ENCODE results near the gene GLIS1. TPM values are rescaled to one million over a fixed set of nuclear protein-coding genes. Genes with fewer than 3 reads are reported as not detected.

GLIS1 gene
- total and polyA plus RNA-seq, 2 donors = 0.05 to 0.59 TPM

- Histone ChIP-seq H3K36me3 (ENCODE audit: control insufficient read depth in 2 of 2, insufficient read depth in 2 of 2, low read length in 1 of 2) (no peaks in the 10 kb centered on the region), H3K27me3 (ENCODE audit: control insufficient read depth in 2 of 2, insufficient read depth in 1 of 2, low read length in 1 of 2) (no peaks in the 10 kb centered on the region), H3K27ac (ENCODE audit: low read depth in 1 of 2, low read length in 1 of 2) (no peak overlapping the region), H3K4me3 (ENCODE audit: low read length in 2 of 2) (no peak overlapping the region), H3K9me3 (ENCODE audit: control insufficient read depth in 2 of 2, insufficient read depth in 1 of 2, low read length in 1 of 2) (peaks cover 0 to 9% of the 10 kb centered on the region in 2 donors), H3K4me1 (ENCODE audit: control insufficient read depth in 2 of 2, insufficient read depth in 2 of 2, low read length in 2 of 2) (peaks cover 13 to 19% of the 10 kb centered on the region in 2 donors)
- WGBS = 97% methylated on average over 11 of the region's 11 CpGs
- no peak for DNase-seq (ENCODE audit: low read depth in 6 of 9, low spot score in 9 of 9)
These were observed 184.2 kb downstream of the GLIS1 start for GRCh38 chr1:53554592-53555305.

GRCh38 chr1:53553734-53554509, 185.0 kb downstream of the GLIS1 start:
- Histone ChIP-seq H3K27me3 (ENCODE audit: control insufficient read depth in 2 of 2, insufficient read depth in 1 of 2, low read length in 1 of 2) (no peaks in the 10 kb centered on the region), H3K27ac (ENCODE audit: low read depth in 1 of 2, low read length in 1 of 2) (no peak overlapping the region), H3K4me3 (ENCODE audit: low read length in 2 of 2) (no peak overlapping the region), H3K36me3 (ENCODE audit: control insufficient read depth in 2 of 2, insufficient read depth in 2 of 2, low read length in 1 of 2) (no peaks in the 10 kb centered on the region), H3K4me1 (ENCODE audit: control insufficient read depth in 2 of 2, insufficient read depth in 2 of 2, low read length in 2 of 2) (peaks cover 9 to 11% of the 10 kb centered on the region in 2 donors), H3K9me3 (ENCODE audit: control insufficient read depth in 2 of 2, insufficient read depth in 1 of 2, low read length in 1 of 2) (peaks cover 0 to 9% of the 10 kb centered on the region in 2 donors)
- no peak for DNase-seq (ENCODE audit: low read depth in 6 of 9, low spot score in 9 of 9)
- 92% methylated on average over 8 of the region's 8 CpGs for WGBS

GRCh38 chr1:53552981-53553733, 185.8 kb downstream of the GLIS1 start:
- Histone ChIP-seq H3K27ac (ENCODE audit: low read depth in 1 of 2, low read length in 1 of 2) (no peak overlapping the region), H3K4me1 (ENCODE audit: control insufficient read depth in 2 of 2, insufficient read depth in 2 of 2, low read length in 2 of 2) (peaks cover 2 to 4% of the 10 kb centered on the region in 2 donors), H3K36me3 (ENCODE audit: control insufficient read depth in 2 of 2, insufficient read depth in 2 of 2, low read length in 1 of 2) (no peaks in the 10 kb centered on the region), H3K27me3 (ENCODE audit: control insufficient read depth in 2 of 2, insufficient read depth in 1 of 2, low read length in 1 of 2) (no peaks in the 10 kb centered on the region), H3K9me3 (ENCODE audit: control insufficient read depth in 2 of 2, insufficient read depth in 1 of 2, low read length in 1 of 2) (peaks cover 0 to 9% of the 10 kb centered on the region in 2 donors), H3K4me3 (ENCODE audit: low read length in 2 of 2) (no peak overlapping the region)
- DNase-seq (ENCODE audit: low read depth in 6 of 9, low spot score in 9 of 9) = no peak
- WGBS = 95% methylated on average over 10 of the region's 10 CpGs

- no peak overlapping the region for H3K4me3 ChIP-seq (ENCODE audit: low read length in 2 of 2)
- H3K36me3 ChIP-seq (ENCODE audit: control insufficient read depth in 2 of 2, insufficient read depth in 2 of 2, low read length in 1 of 2) = no peaks in the 10 kb centered on the region
- no peaks in the 10 kb centered on the region for H3K27me3 ChIP-seq (ENCODE audit: control insufficient read depth in 2 of 2, insufficient read depth in 1 of 2, low read length in 1 of 2)
- H3K27ac ChIP-seq (ENCODE audit: low read depth in 1 of 2, low read length in 1 of 2) = no peak overlapping the region
- no peaks in the 10 kb centered on the region for H3K4me1 ChIP-seq (ENCODE audit: control insufficient read depth in 2 of 2, insufficient read depth in 2 of 2, low read length in 2 of 2)
- peaks cover 0 to 9% of the 10 kb centered on the region in 2 donors for H3K9me3 ChIP-seq (ENCODE audit: control insufficient read depth in 2 of 2, insufficient read depth in 1 of 2, low read length in 1 of 2)
- WGBS = 60% methylated on average over 10 of the region's 10 CpGs
- DNase-seq (ENCODE audit: low read depth in 6 of 9, low spot score in 9 of 9) = no peak
These were observed 186.7 kb downstream of the GLIS1 start for GRCh38 chr1:53552146-53552861.

- Histone ChIP-seq H3K36me3 (ENCODE audit: control insufficient read depth in 2 of 2, insufficient read depth in 2 of 2, low read length in 1 of 2) (no peaks in the 10 kb centered on the region), H3K4me3 (ENCODE audit: low read length in 2 of 2) (no peak overlapping the region), H3K27me3 (ENCODE audit: control insufficient read depth in 2 of 2, insufficient read depth in 1 of 2, low read length in 1 of 2) (no peaks in the 10 kb centered on the region), H3K4me1 (ENCODE audit: control insufficient read depth in 2 of 2, insufficient read depth in 2 of 2, low read length in 2 of 2) (no peaks in the 10 kb centered on the region), H3K9me3 (ENCODE audit: control insufficient read depth in 2 of 2, insufficient read depth in 1 of 2, low read length in 1 of 2) (peaks cover 0 to 9% of the 10 kb centered on the region in 2 donors), H3K27ac (ENCODE audit: low read depth in 1 of 2, low read length in 1 of 2) (no peak overlapping the region)
- WGBS = 97% methylated on average over 8 of the region's 8 CpGs
- DNase-seq (ENCODE audit: low read depth in 6 of 9, low spot score in 9 of 9) = no peak
These were observed 187.5 kb downstream of the GLIS1 start for GRCh38 chr1:53551428-53551995.

DNA sequence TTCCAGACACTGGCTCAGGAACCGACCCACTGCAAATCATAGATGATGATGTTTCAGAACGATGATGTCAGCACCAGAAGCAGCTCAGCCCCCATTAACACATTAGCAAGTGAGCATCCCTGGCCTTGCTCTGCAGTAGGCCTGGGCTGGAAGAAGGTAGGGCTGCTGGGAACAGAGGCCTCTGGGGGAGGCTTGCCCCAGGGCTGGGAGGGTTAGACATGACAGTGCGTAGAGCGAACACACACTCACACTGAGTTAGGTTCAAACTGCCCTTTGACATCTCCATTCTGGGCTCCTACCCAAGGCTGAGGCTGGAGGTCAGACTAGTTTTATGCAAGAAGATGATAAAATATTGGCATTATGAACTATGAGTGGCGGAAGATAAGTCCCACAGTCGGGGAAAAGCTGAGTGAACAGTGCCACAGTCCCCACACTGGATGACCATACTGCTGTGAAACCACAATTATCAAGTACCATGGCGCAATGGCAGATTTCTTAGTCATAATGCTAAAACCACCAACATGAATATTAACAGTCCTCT, 188.7 kb downstream of the GLIS1 start:
- DNase-seq (ENCODE audit: low read depth in 6 of 9, low spot score in 9 of 9) = no peak
- H3K27ac ChIP-seq (ENCODE audit: low read depth in 1 of 2, low read length in 1 of 2) = no peak overlapping the region

GRCh38 chr1:53549781-53550180, 189.2 kb downstream of the GLIS1 start:
- no peak overlapping the region for H3K4me3 ChIP-seq (ENCODE audit: low read length in 2 of 2)
- no peaks in the 10 kb centered on the region for H3K27me3 ChIP-seq (ENCODE audit: control insufficient read depth in 2 of 2, insufficient read depth in 1 of 2, low read length in 1 of 2)
- no peaks in the 10 kb centered on the region for H3K9me3 ChIP-seq (ENCODE audit: control insufficient read depth in 2 of 2, insufficient read depth in 1 of 2, low read length in 1 of 2)
- DNase-seq (ENCODE audit: low read depth in 6 of 9, low spot score in 9 of 9) = no peak
- no peaks in the 10 kb centered on the region for H3K4me1 ChIP-seq (ENCODE audit: control insufficient read depth in 2 of 2, insufficient read depth in 2 of 2, low read length in 2 of 2)
- no peaks in the 10 kb centered on the region for H3K36me3 ChIP-seq (ENCODE audit: control insufficient read depth in 2 of 2, insufficient read depth in 2 of 2, low read length in 1 of 2)
- 96% methylated on average over 3 of the region's 3 CpGs for WGBS
- no peak overlapping the region for H3K27ac ChIP-seq (ENCODE audit: low read depth in 1 of 2, low read length in 1 of 2)

More for the DNA sequence above, 188.7 kb downstream of the GLIS1 start:
- Histone ChIP-seq H3K4me3 (ENCODE audit: low read length in 2 of 2) (no peak overlapping the region), H3K9me3 (ENCODE audit: control insufficient read depth in 2 of 2, insufficient read depth in 1 of 2, low read length in 1 of 2) (no peaks in the 10 kb centered on the region), H3K4me1 (ENCODE audit: control insufficient read depth in 2 of 2, insufficient read depth in 2 of 2, low read length in 2 of 2) (no peaks in the 10 kb centered on the region), H3K27me3 (ENCODE audit: control insufficient read depth in 2 of 2, insufficient read depth in 1 of 2, low read length in 1 of 2) (no peaks in the 10 kb centered on the region), H3K36me3 (ENCODE audit: control insufficient read depth in 2 of 2, insufficient read depth in 2 of 2, low read length in 1 of 2) (no peaks in the 10 kb centered on the region)
- 90% methylated on average over 7 of the region's 7 CpGs for WGBS

GRCh38 chr1:53549287-53549686, 189.7 kb downstream of the GLIS1 start:
- Histone ChIP-seq H3K9me3 (ENCODE audit: control insufficient read depth in 2 of 2, insufficient read depth in 1 of 2, low read length in 1 of 2) (no peaks in the 10 kb centered on the region), H3K4me1 (ENCODE audit: control insufficient read depth in 2 of 2, insufficient read depth in 2 of 2, low read length in 2 of 2) (no peaks in the 10 kb centered on the region), H3K27ac (ENCODE audit: low read depth in 1 of 2, low read length in 1 of 2) (no peak overlapping the region), H3K4me3 (ENCODE audit: low read length in 2 of 2) (no peak overlapping the region), H3K36me3 (ENCODE audit: control insufficient read depth in 2 of 2, insufficient read depth in 2 of 2, low read length in 1 of 2) (no peaks in the 10 kb centered on the region), H3K27me3 (ENCODE audit: control insufficient read depth in 2 of 2, insufficient read depth in 1 of 2, low read length in 1 of 2) (no peaks in the 10 kb centered on the region)
- 98% methylated on average over 2 of the region's 2 CpGs for WGBS
- DNase-seq (ENCODE audit: low read depth in 6 of 9, low spot score in 9 of 9) = no peak
